Body of pancreas (tissue), 4 donors: ENCODE measurements around the gene DAAM1. TPM values are rescaled to one million over a fixed set of nuclear protein-coding genes. Genes with fewer than 3 reads are reported as not detected.

Experiments used
- ATAC-seq: fragments of 150-250 bp; one replicate; pipeline ENCODE4 v1.9.1; 2016
- DNase-seq, 4 donors: peaks; one replicate each; pipeline ENCODE4 v3.0.0-alpha.2; 2019
- H3K27ac ChIP-seq, 4 donors: fragments of 200-600 bp; sonication (generic); 1 replicate in 3 of 4; 2 replicates in 1 of 4; pipeline versions ENCODE4 v1.5.1 to v1.6.1; 2016 to 2019; ENCODE audit warnings: mild to moderate bottlenecking in 1 of 4, mixed read lengths in 1 of 4, moderate library complexity in 1 of 4
- H3K27me3 ChIP-seq, 2 donors: fragments of 200-600 bp; sonication (generic); one replicate each; pipeline ENCODE4 v1.6.0; 2016; ENCODE audit warnings: mild to moderate bottlenecking in 1 of 2
- H3K36me3 ChIP-seq, 2 donors: fragments of 200-600 bp; sonication (generic); replicated peaks in 1 of 2; 2 replicates each; pipeline ENCODE4 v1.5.1; 2016; ENCODE audit warnings: low read depth in 2 of 2; ENCODE audit not compliant: insufficient read depth in 1 of 2
- H3K4me1 ChIP-seq: fragments of 200-600 bp; sonication (generic); one replicate; pipeline ENCODE4 v1.6.0; 2016
- H3K4me3 ChIP-seq, 2 donors: fragments of 200-600 bp; sonication (generic); 1 replicate in 1 of 2; 2 replicates in 1 of 2; pipeline ENCODE4 v1.5.1; 2016 to 2019
- H3K9me3 ChIP-seq, 3 donors: fragments of 200-600 bp; sonication (generic); 1 replicate in 2 of 3; 2 replicates in 1 of 3; pipeline ENCODE4 v1.5.1; 2016
- CTCF ChIP-seq, 7 experiments: fragments of 450-650 bp in 4 of 7; fragments of 200-600 bp in 3 of 7; sonication (generic) in 3 of 7; IDR thresholded peaks; one replicate each; pipeline ENCODE4 v1.5.1; 2016 to 2019; ENCODE audit warnings: antibody characterized with exemption in 7 of 7
- POLR2A ChIP-seq, 3 donors: fragments of 450-650 bp; IDR thresholded peaks; one replicate each; pipeline ENCODE4 v1.6.1; 2016; ENCODE audit warnings: antibody characterized with exemption in 3 of 3, mild to moderate bottlenecking in 2 of 3
- WGBS, 2 donors: methylation state at CpG; one replicate each; pipeline ENCODE4 v1.1.5; 2017; 5-methylcytosine and 5-hydroxymethylcytosine counted together
- intact Hi-C: fragments of 100-400 bp; cut with DNase I; formaldehyde crosslinking; loops from one replicate; pipeline ENCODE4 v1.15.1; 2023
- total RNA-seq, 2 donors: library from RNA; depleted of rRNA; stranded (reverse); fragments of >200 nt; gene quantifications; one replicate each; pipeline ENCODE4 v1.1.0, GENCODE V29; 2016

The DAAM1 gene
- total RNA-seq, 2 donors from 2014 or later = 16.9 to 42.5 TPM

GRCh38 chr14:59339524-59340330 lies 151.3 kb downstream of the DAAM1 start:
- TF ChIP-seq CTCF (IDR thresholded peaks at IDR 0.05) = no peak
- no peak for TF ChIP-seq POLR2A (IDR thresholded peaks at IDR 0.05)
- Histone ChIP-seq H3K36me3 (peaks cover 0 to 5% of the 10 kb centered on the region in 2 donors), H3K27me3 (no peaks in the 10 kb centered on the region), H3K9me3 (no peaks in the 10 kb centered on the region), H3K27ac (no peak overlapping the region), H3K4me1 (peaks cover 14% of the 10 kb centered on the region), H3K4me3 (no peak overlapping the region)
- WGBS, 2 donors = 94 to 95% methylated on average over 6 of the region's 6 CpGs
- DNase-seq = no peak
- intact Hi-C loops = no loop called here
- ATAC-seq = no peak

- H3K4me3 ChIP-seq = no peak overlapping the region
- H3K36me3 ChIP-seq = peaks cover 0 to 5% of the 10 kb centered on the region in 2 donors
- DNase-seq (no peak), ATAC-seq (no peak)
- no peaks in the 10 kb centered on the region for H3K9me3 ChIP-seq
- WGBS, 2 donors = 67 to 69% methylated on average over 4 of the region's 4 CpGs
- intact Hi-C loops = no loop called here
- H3K27ac ChIP-seq = peak overlapping the region in 1 of 4 donors; percentile 47
- peaks cover 14% of the 10 kb centered on the region for H3K4me1 ChIP-seq
- TF ChIP-seq POLR2A (IDR thresholded peaks at IDR 0.05) = no peak
- no peak for TF ChIP-seq CTCF (IDR thresholded peaks at IDR 0.05)
- H3K27me3 ChIP-seq = no peaks in the 10 kb centered on the region
These were observed 153.5 kb downstream of the DAAM1 start for GRCh38 chr14:59341858-59342477.

- Histone ChIP-seq H3K4me1 (peaks cover 14% of the 10 kb centered on the region), H3K9me3 (no peaks in the 10 kb centered on the region), H3K36me3 (peaks cover 0 to 5% of the 10 kb centered on the region in 2 donors), H3K27ac (peak overlapping the region in 1 of 4 donors; percentile 47), H3K4me3 (no peak overlapping the region), H3K27me3 (no peaks in the 10 kb centered on the region)
- peak; percentile 59 to 89 (median 80) for DNase-seq
- peak; percentile 84 for ATAC-seq
- WGBS, 2 donors = 45 to 46% methylated on average over 11 of the region's 11 CpGs
- TF ChIP-seq CTCF (IDR thresholded peaks at IDR 0.05) (peak in 1 of 7 experiments; percentile 8), POLR2A (IDR thresholded peaks at IDR 0.05) (no peak)
- intact Hi-C loops = no loop called here
These were observed 154.3 kb downstream of the DAAM1 start for GRCh38 chr14:59342516-59343484.

- Histone ChIP-seq H3K27me3 (no peaks in the 10 kb centered on the region), H3K36me3 (peaks cover 0 to 8% of the 10 kb centered on the region in 2 donors), H3K4me1 (peaks cover 14% of the 10 kb centered on the region), H3K4me3 (no peak overlapping the region), H3K9me3 (no peaks in the 10 kb centered on the region), H3K27ac (no peak overlapping the region)
- intact Hi-C loops = no loop called here
- DNase-seq (peak in 3 of 4 donors; percentile 33 to 37 (median 36)), ATAC-seq (no peak)
- WGBS, 2 donors = 66 to 70% methylated on average over 3 of the region's 3 CpGs
- TF ChIP-seq CTCF (IDR thresholded peaks at IDR 0.05) (no peak), POLR2A (IDR thresholded peaks at IDR 0.05) (no peak)
These were observed 155.1 kb downstream of the DAAM1 start for GRCh38 chr14:59343585-59343984.
